NCI-H2107 (cell line): ENCODE data around the gene HBQ1.
"Not testable (repeated sequence)": the region's sequence is repeated elsewhere in the genome, so short reads cannot be mapped to it uniquely, and the experiment has no call there.

ENCODE experiments used
- DNase-seq: peaks from one replicate; lab custom pipeline; 2025; lab: John Stamatoyannopoulos, UW

The HBQ1 gene

DNA sequence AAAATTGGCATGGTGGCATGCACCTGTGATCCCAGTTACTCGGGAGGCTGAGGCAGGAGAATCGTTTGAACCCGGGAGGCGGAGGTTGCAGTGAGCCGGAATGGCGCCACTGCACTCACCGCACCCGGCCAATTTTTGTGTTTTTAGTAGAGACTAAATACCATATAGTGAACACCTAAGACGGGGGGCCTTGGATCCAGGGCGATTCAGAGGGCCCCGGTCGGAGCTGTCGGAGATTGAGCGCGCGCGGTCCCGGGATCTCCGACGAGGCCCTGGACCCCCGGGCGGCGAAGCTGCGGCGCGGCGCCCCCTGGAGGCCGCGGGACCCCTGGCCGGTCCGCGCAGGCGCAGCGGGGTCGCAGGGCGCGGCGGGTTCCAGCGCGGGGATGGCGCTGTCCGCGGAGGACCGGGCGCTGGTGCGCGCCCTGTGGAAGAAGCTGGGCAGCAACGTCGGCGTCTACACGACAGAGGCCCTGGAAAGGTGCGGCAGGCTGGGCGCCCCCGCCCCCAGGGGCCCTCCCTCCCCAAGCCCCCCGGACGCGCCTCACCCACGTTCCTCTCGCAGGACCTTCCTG, at the start of gene HBQ1:
HBQ1 (plus strand) TSS at position 359 of the 575 bp plus-strand sequence; CDS start at position 387, 28 bp downstream.
- DNase-seq, result no peak

- DNase-seq, result no peak
Measured at GRCh38 chr16:130533-131173, 49.6 kb upstream of the HBQ1 start.

DNA sequence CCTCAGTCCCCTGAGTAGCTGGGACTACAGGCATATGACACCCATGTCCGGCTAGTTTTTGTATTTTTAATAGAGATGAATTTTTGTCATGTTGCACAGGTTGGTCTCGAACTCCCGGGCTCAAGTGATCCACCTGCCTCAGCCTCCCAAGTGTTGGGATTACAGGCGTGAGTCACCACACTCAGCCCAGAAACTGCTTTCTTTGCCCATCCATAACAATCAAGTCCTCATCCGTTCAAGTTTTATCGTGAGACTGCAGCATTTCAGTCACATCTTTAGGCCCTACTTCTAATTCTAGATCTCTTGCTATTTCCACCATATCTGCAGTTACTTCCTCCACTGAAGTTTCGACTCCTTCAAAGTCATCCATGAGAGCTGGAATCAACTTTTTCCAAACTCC, 48.1 kb upstream of the HBQ1 start:
- no peak for DNase-seq

- DNase-seq, result no peak
Measured at GRCh38 chr16:133716-134115, 46.5 kb upstream of the HBQ1 start.

GRCh38 chr16:138049-138417, 42.2 kb upstream of the HBQ1 start:
- DNase-seq, result no peak

DNA sequence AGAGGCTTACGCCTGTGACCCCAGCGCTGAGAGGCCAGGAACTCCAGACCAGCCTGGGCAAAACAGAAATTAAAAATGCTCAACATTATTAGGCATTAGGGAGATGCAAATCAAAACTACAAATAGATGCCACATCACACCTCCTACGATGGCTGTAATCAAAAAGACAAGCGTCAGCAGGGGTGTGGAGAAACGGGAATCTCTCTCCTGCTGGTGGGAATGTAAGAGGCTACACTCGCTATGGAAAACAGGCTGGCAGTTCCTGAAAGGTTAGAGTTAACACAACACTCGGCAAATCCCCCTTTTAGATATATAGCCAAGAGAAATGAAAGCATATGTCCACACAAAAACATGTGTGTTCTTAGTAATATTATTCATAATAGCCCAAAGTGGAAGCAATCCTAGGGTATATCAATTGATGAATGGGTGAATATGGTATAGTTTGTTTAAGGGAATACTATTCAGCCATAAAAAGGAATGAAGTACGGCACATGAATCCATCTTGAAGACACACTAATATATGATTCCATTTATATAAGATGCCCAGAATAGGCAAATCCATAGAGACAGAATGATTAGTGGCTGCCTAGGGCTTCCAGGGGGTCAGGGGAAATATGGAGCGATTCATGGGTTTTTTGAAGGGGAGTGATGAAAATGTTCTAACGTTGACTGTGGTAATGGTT, 39.9 kb upstream of the HBQ1 start:
- no peak for DNase-seq

DNA sequence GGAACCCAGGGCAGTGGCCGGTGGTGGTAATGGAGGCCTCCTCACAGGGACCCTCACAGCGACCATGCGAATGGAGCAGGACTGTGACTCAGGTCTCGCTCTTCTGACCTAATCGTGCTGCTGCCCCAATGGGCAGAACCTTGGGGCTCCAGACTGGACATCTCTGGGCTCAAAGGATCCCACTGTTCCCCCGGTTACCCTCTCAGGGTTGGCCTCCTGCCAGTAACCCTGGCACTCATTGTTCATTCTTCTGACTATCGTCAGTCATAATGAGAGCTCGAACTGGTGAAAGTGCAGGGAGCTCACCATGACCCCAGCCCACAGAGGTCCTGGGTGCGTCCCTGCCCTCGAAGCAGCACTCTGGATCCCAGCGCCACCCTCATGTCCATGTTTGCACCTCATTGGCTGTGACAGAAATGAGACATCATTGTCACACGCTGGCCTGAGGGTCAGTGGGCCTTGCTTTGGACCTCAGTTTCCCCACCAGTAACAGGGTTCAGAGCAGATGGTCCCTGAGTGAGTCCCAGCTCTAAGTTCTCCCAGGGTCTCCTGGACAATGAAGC, 37.8 kb upstream of the HBQ1 start:
- DNase-seq, result no peak

DNA sequence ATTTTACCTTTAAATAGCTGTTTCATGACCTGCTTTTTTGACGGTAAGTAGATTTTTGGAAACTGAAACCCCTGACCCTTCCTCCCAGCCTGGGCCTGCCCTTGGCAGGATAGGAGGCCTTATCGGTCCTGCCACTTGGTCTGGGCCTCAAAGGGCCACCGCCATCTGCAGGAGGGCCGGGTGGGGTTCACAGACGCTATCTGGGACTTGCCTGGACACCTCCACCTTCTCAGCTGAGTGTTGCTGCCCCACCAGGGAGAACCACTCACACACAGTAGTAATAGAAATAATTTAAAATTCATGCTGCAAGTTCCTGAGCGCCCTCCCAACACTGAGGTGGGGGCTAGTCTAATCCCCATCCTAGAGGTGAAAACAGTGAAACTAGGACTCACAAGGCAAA, 37.2 kb upstream of the HBQ1 start:
- DNase-seq, result no peak

GRCh38 chr16:143456-143855, 36.8 kb upstream of the HBQ1 start:
- no peak for DNase-seq

- no peak for DNase-seq
Measured at GRCh38 chr16:144797-145252, 35.4 kb upstream of the HBQ1 start.

DNA sequence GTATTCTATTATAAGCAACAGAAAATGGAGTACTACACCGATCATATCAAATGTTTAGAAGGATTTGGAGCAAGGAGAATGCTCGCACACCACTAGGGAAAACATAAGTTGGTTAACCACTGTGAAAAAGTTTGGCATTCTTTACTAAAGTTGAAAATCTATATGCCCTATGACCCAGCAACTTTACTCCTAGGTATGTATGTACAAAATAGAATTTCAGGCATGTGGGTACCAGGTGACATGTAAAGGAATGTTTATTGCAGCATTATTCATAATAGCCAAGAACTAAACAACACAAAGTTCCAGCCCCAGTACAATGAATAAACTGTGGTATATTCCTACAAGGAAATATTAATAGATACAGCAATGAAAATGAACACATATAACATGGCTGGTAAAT, 33.6 kb upstream of the HBQ1 start:
- no peak for DNase-seq

GRCh38 chr16:149024-149660, 31.1 kb upstream of the HBQ1 start:
- DNase-seq, result no peak

- no peak for DNase-seq
Measured at GRCh38 chr16:152141-153128, 27.8 kb upstream of the HBQ1 start, which contains the start of gene HBZ. TSS of gene HBZ (plus strand) at chr16:152644. CDS start at chr16:152910, 266 bp downstream.

DNA sequence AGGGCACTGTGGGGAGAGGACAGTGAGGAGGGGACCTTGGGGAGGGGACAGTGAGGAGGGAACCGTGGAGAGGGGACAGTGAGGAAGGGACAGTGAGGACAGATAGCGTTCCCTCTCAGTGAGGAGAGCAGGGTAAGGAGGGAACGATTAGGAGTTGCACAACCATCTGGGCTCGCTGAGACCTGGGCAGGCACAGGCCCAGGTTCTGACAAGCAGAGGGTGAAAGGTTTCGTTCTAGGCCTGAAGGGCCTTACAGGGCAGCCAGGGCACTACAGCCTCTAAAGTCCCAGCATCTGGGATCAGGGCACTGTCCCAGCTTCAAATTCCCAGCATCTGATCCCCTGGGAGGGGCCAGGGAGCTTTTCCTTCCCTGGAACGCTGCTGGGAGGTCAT, 27.1 kb upstream of the HBQ1 start:
- DNase-seq, result not testable (repeated sequence)

GRCh38 chr16:153550-154216, 26.6 kb upstream of the HBQ1 start:
- not testable (repeated sequence) for DNase-seq

DNA sequence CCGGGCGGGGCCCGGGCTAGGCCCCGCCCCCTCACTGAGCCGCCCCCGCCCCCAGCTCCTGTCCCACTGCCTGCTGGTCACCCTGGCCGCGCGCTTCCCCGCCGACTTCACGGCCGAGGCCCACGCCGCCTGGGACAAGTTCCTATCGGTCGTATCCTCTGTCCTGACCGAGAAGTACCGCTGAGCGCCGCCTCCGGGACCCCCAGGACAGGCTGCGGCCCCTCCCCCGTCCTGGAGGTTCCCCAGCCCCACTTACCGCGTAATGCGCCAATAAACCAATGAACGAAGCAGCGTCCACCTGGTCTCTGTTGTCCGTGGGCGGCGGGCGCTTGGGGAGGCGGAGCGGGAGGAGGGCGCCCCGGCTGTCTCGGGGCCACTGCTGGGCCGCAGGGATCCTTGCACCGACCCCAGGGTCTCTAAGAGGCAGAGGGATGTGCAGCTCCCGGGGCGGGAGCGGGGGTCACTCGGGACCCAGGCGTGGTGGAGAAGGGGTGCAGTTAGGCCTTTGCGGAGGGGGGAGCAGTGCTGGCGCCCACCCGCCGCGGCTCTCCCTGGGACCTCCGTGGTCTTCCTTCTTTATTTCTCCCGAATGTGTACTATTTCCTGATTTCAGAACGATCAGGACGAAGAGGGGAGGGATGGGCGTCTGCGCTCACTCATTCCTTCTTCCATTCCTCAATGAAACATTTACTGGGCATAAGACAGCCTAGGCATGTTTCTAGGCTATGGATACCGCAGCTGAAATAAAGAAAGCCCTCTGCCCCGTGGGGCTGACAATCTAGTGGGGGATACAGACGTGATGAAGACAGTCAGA, 25.8 kb upstream of the HBQ1 start:
- DNase-seq, result no peak

DNA sequence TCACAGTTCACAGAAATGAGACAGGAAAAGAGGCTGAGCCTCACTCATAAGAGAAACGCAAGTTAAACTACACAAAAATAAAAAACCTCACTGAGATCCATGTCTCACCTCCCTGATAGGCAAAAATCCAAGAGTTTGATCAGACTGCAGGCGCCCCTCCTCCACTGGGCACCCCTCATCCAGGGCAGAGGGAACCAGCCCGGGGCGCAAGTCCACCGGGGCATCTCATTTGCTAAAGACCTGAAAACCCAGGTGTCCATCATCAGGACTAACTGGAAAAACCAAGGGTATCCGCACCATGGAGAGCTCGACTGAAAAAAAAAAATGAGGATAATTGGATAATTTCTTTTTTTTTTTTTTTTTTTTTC, 25.2 kb upstream of the HBQ1 start:
- no peak for DNase-seq

DNA sequence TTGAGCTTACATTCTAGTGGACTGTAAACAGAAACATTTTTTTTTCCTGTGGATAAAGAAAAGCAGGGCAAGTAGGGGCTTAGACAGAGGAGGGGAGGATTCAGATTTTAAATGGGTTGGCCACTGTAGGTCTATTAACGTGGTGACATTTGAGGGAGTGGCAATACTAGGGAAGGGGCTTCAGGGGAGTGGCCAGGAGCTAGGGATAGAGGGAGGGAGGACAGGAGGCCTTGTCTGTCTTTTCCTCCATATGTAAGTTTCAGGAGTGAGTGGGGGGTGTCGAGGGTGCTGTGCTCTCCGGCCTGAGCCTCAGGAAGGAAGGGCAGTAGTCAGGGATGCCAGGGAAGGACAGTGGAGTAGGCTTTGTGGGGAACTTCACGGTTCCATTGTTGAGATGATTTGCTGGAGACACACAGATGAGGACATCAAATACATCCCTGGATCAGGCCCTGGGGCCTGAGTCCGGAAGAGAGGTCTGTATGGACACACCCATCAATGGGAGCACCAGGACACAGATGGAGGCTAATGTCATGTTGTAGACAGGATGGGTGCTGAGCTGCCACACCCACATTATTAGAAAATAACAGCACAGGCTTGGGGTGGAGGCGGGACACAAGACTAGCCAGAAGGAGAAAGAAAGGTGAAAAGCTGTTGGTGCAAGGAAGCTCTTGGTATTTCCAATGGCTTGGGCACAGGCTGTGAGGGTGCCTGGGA, 21.0 kb upstream of the HBQ1 start:
- no peak for DNase-seq

DNA sequence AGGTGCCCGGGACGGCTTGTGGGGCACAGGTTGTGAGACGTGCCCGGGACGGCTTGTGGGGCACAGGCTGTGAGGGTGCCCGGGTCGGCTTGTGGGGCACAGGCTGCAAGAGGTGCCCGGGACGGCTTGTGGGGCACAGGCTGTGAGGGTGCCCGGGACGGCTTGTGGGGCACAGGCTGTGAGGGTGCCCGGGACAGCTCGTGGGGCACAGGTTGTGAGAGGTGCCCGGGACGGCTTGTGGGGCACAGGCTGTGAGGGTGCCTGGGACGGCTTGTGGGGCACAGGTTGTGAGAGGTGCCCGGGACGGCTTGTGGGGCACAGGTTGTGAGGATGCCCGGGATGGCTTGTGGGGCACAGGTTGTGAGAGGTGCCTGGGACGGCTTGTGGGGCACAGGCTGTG, 20.0 kb upstream of the HBQ1 start:
- DNase-seq, result not testable (repeated sequence)
